ENCODE measurements around the gene CREB3L2. TPM values are rescaled to one million over a fixed set of nuclear protein-coding genes. Genes with fewer than 3 reads are reported as not detected.
A peak's percentile ranks its signal among the peaks of the same experiment; 100 is the strongest.

CREB3L2 gene
- total and polyA plus RNA-seq, 10 of the 15 experiments (the other 5 are each of a cell fraction or from before 2014, with no cell fraction given) = 6.4 to 67.1 (median 26.2) TPM

DNA sequence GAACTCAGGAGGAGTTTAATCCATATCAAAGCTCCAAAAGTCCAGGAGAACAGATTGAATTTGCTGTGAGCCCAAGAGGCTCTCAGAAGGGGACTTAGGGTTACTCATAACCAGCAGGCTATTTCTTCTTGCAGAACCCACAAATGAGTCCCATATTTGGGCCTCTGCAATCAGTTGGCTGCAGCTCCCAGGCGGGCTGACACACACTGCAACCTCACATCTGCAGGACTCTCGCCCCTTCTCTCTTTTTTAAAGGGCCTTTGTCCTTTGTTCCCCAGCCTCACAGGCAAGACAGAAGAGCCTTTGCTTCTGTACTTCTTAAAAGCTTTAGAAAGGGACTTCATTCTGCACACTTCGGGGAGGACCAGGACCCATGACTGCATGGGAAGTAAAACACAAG, 26.7 kb downstream of the CREB3L2 start (continued):
- TF ChIP-seq ETV6 (conservative IDR thresholded peaks at IDR 0.05 in 1 of 2, IDR thresholded peaks at IDR 0.05 in 1 of 2; ENCODE audit: borderline replicate concordance in 1 of 2, low read depth in 1 of 2) (no peak), KDM1A (IDR thresholded peaks at IDR 0.05; ENCODE audit: borderline replicate concordance) (no peak), BMI1 (IDR thresholded peaks at IDR 0.05; ENCODE audit: borderline replicate concordance) (no peak), STAT1 (conservative IDR thresholded peaks at IDR 0.05) (no peak), NR2F1 (conservative IDR thresholded peaks at IDR 0.05) (no peak), ZNF217 (IDR thresholded peaks at IDR 0.05) (no peak), ZNF274 (IDR thresholded peaks at IDR 0.05; ENCODE audit: insufficient read depth, insufficient read length) (no peak), SREBF2 (IDR thresholded peaks at IDR 0.05; ENCODE audit: low read length) (no peak), CEBPB (IDR thresholded peaks at IDR 0.05; ENCODE audit: borderline replicate concordance in 1 of 2, low read depth in 2 of 2, low read length in 2 of 2) (no peak), RAD21 (IDR thresholded peaks at IDR 0.05; ENCODE audit: insufficient read depth, low read depth, low read length) (peak; percentile 18; the same call in 1 of the 2 replicates), ZNF207 (IDR thresholded peaks at IDR 0.05; ENCODE audit: borderline replicate concordance) (no peak)
- TF ChIP-seq, protein P1, sequence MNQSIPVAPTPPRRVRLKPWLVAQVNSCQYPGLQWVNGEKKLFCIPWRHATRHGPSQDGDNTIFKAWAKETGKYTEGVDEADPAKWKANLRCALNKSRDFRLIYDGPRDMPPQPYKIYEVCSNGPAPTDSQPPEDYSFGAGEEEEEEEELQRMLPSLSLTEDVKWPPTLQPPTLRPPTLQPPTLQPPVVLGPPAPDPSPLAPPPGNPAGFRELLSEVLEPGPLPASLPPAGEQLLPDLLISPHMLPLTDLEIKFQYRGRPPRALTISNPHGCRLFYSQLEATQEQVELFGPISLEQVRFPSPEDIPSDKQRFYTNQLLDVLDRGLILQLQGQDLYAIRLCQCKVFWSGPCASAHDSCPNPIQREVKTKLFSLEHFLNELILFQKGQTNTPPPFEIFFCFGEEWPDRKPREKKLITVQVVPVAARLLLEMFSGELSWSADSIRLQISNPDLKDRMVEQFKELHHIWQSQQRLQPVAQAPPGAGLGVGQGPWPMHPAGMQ (IDR thresholded peaks at IDR 0.05; ENCODE audit: borderline replicate concordance) = no peak
- TF ChIP-seq, protein P2, sequence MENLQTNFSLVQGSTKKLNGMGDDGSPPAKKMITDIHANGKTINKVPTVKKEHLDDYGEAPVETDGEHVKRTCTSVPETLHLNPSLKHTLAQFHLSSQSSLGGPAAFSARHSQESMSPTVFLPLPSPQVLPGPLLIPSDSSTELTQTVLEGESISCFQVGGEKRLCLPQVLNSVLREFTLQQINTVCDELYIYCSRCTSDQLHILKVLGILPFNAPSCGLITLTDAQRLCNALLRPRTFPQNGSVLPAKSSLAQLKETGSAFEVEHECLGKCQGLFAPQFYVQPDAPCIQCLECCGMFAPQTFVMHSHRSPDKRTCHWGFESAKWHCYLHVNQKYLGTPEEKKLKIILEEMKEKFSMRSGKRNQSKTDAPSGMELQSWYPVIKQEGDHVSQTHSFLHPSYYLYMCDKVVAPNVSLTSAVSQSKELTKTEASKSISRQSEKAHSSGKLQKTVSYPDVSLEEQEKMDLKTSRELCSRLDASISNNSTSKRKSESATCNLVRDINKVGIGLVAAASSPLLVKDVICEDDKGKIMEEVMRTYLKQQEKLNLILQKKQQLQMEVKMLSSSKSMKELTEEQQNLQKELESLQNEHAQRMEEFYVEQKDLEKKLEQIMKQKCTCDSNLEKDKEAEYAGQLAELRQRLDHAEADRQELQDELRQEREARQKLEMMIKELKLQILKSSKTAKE (IDR thresholded peaks at IDR 0.05; ENCODE audit: low read depth, poor library complexity, severe bottlenecking) = no peak
- TF ChIP-seq, protein P3, sequence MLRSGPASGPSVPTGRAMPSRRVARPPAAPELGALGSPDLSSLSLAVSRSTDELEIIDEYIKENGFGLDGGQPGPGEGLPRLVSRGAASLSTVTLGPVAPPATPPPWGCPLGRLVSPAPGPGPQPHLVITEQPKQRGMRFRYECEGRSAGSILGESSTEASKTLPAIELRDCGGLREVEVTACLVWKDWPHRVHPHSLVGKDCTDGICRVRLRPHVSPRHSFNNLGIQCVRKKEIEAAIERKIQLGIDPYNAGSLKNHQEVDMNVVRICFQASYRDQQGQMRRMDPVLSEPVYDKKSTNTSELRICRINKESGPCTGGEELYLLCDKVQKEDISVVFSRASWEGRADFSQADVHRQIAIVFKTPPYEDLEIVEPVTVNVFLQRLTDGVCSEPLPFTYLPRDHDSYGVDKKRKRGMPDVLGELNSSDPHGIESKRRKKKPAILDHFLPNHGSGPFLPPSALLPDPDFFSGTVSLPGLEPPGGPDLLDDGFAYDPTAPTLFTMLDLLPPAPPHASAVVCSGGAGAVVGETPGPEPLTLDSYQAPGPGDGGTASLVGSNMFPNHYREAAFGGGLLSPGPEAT (IDR thresholded peaks at IDR 0.05; ENCODE audit: low read depth) = no peak
- TF ChIP-seq, protein P4, sequence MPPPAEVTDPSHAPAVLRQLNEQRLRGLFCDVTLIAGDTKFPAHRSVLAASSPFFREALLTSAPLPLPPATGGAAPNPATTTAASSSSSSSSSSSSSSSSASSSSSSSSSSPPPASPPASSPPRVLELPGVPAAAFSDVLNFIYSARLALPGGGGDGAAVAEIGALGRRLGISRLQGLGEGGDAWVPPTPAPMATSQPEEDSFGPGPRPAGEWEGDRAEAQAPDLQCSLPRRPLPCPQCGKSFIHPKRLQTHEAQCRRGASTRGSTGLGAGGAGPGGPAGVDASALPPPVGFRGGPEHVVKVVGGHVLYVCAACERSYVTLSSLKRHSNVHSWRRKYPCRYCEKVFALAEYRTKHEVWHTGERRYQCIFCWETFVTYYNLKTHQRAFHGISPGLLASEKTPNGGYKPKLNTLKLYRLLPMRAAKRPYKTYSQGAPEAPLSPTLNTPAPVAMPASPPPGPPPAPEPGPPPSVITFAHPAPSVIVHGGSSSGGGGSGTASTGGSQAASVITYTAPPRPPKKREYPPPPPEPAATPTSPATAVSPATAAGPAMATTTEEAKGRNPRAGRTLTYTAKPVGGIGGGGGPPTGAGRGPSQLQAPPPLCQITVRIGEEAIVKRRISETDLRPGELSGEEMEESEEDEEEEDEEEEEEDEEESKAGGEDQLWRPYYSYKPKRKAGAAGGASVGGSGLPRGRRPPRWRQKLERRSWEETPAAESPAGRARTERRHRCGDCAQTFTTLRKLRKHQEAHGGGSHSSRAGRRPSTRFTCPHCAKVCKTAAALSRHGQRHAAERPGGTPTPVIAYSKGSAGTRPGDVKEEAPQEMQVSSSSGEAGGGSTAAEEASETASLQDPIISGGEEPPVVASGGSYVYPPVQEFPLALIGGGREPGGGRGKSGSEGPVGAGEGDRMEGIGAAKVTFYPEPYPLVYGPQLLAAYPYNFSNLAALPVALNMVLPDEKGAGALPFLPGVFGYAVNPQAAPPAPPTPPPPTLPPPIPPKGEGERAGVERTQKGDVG (CRISPR knock-in tag; IDR thresholded peaks at IDR 0.05) = no peak
- TF ChIP-seq, protein P5, sequence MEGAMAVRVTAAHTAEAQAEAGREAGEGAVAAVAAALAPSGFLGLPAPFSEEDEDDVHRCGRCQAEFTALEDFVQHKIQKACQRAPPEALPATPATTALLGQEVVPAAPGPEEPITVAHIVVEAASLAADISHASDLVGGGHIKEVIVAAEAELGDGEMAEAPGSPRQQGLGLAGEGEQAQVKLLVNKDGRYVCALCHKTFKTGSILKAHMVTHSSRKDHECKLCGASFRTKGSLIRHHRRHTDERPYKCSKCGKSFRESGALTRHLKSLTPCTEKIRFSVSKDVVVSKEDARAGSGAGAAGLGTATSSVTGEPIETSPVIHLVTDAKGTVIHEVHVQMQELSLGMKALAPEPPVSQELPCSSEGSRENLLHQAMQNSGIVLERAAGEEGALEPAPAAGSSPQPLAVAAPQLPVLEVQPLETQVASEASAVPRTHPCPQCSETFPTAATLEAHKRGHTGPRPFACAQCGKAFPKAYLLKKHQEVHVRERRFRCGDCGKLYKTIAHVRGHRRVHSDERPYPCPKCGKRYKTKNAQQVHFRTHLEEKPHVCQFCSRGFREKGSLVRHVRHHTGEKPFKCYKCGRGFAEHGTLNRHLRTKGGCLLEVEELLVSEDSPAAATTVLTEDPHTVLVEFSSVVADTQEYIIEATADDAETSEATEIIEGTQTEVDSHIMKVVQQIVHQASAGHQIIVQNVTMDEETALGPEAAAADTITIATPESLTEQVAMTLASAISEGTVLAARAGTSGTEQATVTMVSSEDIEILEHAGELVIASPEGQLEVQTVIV (IDR thresholded peaks at IDR 0.05; ENCODE audit: borderline replicate concordance, partially characterized antibody) = no peak
- TF ChIP-seq, protein P6, sequence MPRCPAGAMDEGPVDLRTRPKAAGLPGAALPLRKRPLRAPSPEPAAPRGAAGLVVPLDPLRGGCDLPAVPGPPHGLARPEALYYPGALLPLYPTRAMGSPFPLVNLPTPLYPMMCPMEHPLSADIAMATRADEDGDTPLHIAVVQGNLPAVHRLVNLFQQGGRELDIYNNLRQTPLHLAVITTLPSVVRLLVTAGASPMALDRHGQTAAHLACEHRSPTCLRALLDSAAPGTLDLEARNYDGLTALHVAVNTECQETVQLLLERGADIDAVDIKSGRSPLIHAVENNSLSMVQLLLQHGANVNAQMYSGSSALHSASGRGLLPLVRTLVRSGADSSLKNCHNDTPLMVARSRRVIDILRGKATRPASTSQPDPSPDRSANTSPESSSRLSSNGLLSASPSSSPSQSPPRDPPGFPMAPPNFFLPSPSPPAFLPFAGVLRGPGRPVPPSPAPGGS (IDR thresholded peaks at IDR 0.05; ENCODE audit: borderline replicate concordance, insufficient read depth, low read depth, low read length, poor library complexity, severe bottlenecking) = no peak

All from GM12878 (cell line).